GM18861 (cell line): ENCODE results near the gene TMEM80.

Source experiments
- ATAC-seq: cut with Tn5 transposase; IDR thresholded peaks from one replicate; pipeline ENCODE4 v1.9.1; 2021; ENCODE audit not compliant: unreplicated experiment

The TMEM80 gene

GRCh38 chr11:742571-743201, 47.1 kb downstream of the TMEM80 start:
- no peak for ATAC-seq

GRCh38 chr11:745428-745827, 49.8 kb downstream of the TMEM80 start:
- no peak for ATAC-seq

GRCh38 chr11:746289-747157, 50.9 kb downstream of the TMEM80 start:
- ATAC-seq, result peak; percentile 14

- ATAC-seq, result peak; percentile 78
Observed at GRCh38 chr11:747158-748006, 51.8 kb downstream of the TMEM80 start, which contains the start of gene TALDO1. Gene TALDO1, plus strand, starts transcription at chr11:747464. Its CDS starts 18 bp downstream, at chr11:747482.

- peak; percentile 11 for ATAC-seq
Observed at GRCh38 chr11:748007-748359, 52.4 kb downstream of the TMEM80 start.

- ATAC-seq, result no peak
Observed at GRCh38 chr11:749731-750130, 54.1 kb downstream of the TMEM80 start.
